B cell (primary cell): ENCODE data around the gene LAMA2.

Experiments
- EZH2 ChIP-seq: IDR thresholded peaks from 2 replicates; pipeline ENCODE4 v1.6.1; 2012; ENCODE audit warnings: borderline replicate concordance, low read depth, mild to moderate bottlenecking, moderate library complexity, low read length; ENCODE audit not compliant: insufficient read depth, poor library complexity, severe bottlenecking
- TF ChIP-seq, protein P1 (sequence below): fragments of 200-600 bp; IDR thresholded peaks from one replicate; pipeline ENCODE4 v1.8.0; 2022; ENCODE audit warnings: antibody characterized with exemption, mild to moderate bottlenecking

GRCh38 chr6:129191235-129191634 is 308.3 kb downstream of the LAMA2 start:
- TF ChIP-seq, protein P1, sequence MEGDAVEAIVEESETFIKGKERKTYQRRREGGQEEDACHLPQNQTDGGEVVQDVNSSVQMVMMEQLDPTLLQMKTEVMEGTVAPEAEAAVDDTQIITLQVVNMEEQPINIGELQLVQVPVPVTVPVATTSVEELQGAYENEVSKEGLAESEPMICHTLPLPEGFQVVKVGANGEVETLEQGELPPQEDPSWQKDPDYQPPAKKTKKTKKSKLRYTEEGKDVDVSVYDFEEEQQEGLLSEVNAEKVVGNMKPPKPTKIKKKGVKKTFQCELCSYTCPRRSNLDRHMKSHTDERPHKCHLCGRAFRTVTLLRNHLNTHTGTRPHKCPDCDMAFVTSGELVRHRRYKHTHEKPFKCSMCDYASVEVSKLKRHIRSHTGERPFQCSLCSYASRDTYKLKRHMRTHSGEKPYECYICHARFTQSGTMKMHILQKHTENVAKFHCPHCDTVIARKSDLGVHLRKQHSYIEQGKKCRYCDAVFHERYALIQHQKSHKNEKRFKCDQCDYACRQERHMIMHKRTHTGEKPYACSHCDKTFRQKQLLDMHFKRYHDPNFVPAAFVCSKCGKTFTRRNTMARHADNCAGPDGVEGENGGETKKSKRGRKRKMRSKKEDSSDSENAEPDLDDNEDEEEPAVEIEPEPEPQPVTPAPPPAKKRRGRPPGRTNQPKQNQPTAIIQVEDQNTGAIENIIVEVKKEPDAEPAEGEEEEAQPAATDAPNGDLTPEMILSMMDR: no peak
- no peak for TF ChIP-seq EZH2
